A549 (cell line): Measurements from ENCODE around the gene ZNF219.

Source experiments
- ELK1 ChIP-seq: fragments of 150-350 bp; IDR thresholded peaks from 2 replicates; pipeline ENCODE4 v1.6.1; 2014; ENCODE audit warnings: low read depth, mild to moderate bottlenecking, low read length
- POLR2A ChIP-seq: IDR thresholded peaks from 2 replicates; pipeline ENCODE4 v1.6.1; 2012; ENCODE audit warnings: mild to moderate bottlenecking, low read length
- RFX5 ChIP-seq: fragments of 450-650 bp; IDR thresholded peaks from 2 replicates; pipeline ENCODE4 v1.7.1; 2014; ENCODE audit warnings: antibody characterized with exemption, mild to moderate bottlenecking, moderate library complexity

DNA sequence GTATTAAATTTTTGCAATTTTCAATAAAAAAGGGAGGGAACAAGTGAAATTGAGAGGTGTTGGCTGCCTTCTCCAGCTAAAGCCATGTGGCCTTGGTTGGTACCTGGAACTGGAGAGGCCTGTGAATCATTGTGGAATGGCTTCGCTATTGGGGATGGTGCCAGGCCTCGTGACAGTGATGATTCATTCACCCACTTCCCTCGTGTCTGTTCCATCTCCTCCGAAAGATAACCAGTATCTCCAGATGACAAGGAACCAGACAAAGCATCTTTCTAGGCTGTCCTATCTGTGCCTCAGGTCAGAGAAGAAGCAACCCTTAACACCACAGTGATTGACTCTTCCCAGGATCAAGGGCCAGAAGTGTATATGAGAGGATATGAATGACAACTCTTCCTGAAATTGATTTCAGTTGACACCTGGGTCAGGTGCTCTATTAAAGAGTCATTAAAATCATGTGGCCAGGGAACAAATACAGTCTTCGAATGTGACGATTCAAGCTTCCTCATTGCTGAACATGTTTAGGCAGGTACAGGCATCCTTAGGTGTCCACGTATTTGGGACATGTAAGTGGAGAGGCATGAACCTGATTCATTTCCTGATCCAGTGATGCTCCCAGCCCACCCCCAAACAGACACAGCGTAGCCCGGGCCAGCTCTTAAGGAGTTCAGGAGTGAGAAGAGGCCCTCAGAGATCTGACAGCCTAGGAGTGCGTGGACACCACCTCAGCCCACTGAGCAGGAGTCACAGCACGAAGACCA, 56.6 kb downstream of the ZNF219 start, which contains the start of gene RNASE7:
- no peak for TF ChIP-seq RFX5
- TF ChIP-seq POLR2A = no peak
- no peak for TF ChIP-seq ELK1
